PC-3 (cell line): Measurements from ENCODE around the gene CFAP47.

Experiments used
- CTCF ChIP-seq: fragments of 300-600 bp; sonication (generic); conservative IDR thresholded peaks from 2 replicates; pipeline ENCODE4 v1.5.1; 2017; ENCODE audit warnings: antibody characterized with exemption, low read depth, mild to moderate bottlenecking, low read length
- EZH2 ChIP-seq: fragments of 300-600 bp; sonication (generic); IDR thresholded peaks from one replicate; pipeline ENCODE4 v1.6.1; 2017; ENCODE audit warnings: antibody characterized with exemption, mild to moderate bottlenecking, low read length; ENCODE audit not compliant: unreplicated experiment
- EZH2phosphoT487 ChIP-seq: fragments of 300-600 bp; sonication (generic); IDR thresholded peaks from 2 replicates; pipeline ENCODE4 v1.6.1; 2018; ENCODE audit warnings: mild to moderate bottlenecking, antibody characterized with exemption, low read length, borderline replicate concordance

GRCh38 chrX:36083256-36083655, 163.7 kb downstream of the CFAP47 start:
- TF ChIP-seq CTCF: no peak
- TF ChIP-seq EZH2: no peak
- no peak for TF ChIP-seq EZH2phosphoT487
